Measurements from ENCODE around the gene TNFRSF6B.

Gene TNFRSF6B

GRCh38 chr20:63686492-63687321 is 9.7 kb upstream of the TNFRSF6B start:
- no peak for DNase-seq

- DNase-seq: no peak
These were observed 8.9 kb upstream of the TNFRSF6B start for GRCh38 chr20:63687419-63688178.

GRCh38 chr20:63688228-63689045 is 8.0 kb upstream of the TNFRSF6B start:
- DNase-seq: no peak

GRCh38 chr20:63689046-63690002 is 7.1 kb upstream of the TNFRSF6B start:
- DNase-seq: no peak

GRCh38 chr20:63690003-63690897 is 6.2 kb upstream of the TNFRSF6B start:
- DNase-seq: no peak

GRCh38 chr20:63690898-63691710 is 5.3 kb upstream of the TNFRSF6B start:
- DNase-seq: no peak

- no peak for DNase-seq
These were observed 4.6 kb upstream of the TNFRSF6B start for GRCh38 chr20:63691711-63692435.

- DNase-seq: no peak
These were observed 3.9 kb upstream of the TNFRSF6B start for GRCh38 chr20:63692436-63693082.

- DNase-seq: no peak
These were observed 3.2 kb upstream of the TNFRSF6B start for GRCh38 chr20:63693083-63693732.

GRCh38 chr20:63693733-63694583 is 2.5 kb upstream of the TNFRSF6B start:
- no peak for DNase-seq

GRCh38 chr20:63694584-63695423 is 1.6 kb upstream of the TNFRSF6B start:
- no peak for DNase-seq

GRCh38 chr20:63695424-63696305 is 787 bp upstream of the TNFRSF6B start:
- DNase-seq: no peak

GRCh38 chr20:63696306-63696627 is 185 bp upstream of the TNFRSF6B start:
- DNase-seq: no peak

- no peak for DNase-seq
These were observed 960 bp downstream of the TNFRSF6B start for GRCh38 chr20:63697357-63697867.

GRCh38 chr20:63697868-63698545 is 1.6 kb downstream of the TNFRSF6B start:
- DNase-seq: no peak

All from activated CD4-positive, alpha-beta T cell treated with anti-CD3 and anti-CD28 coated beads, Interleukin-2, amount 50 U/mL, for 1 hour (primary cell).